Measurements from ENCODE around the gene ST3GAL6.
"Not testable (repeated sequence)": the region's sequence is repeated elsewhere in the genome, so short reads cannot be mapped to it uniquely, and the experiment has no call there.

Gene ST3GAL6

DNA sequence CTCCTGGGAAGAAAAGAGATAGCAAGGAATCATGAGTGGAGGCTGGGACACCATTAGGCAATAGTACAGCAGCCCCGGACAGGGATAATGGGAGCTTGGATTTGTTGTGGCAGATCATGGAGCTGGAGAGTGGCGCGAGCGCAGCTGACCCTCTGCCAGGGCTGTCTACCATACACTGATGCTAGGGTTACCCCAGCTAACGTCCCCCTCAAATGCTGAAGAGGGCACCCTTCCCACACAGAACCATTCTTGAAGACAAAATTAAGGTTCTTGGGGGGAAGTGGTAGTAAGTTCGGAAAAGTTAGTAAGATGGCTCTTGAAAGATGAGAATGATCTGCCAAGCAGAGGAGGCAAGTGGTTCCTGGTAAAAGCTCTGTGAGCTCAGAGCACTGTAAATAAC, 61.1 kb downstream of the ST3GAL6 start:
- ATAC-seq (ENCODE audit: low read depth) (no peak; the same call in 2 of the 3 replicates), DNase-seq (ENCODE audit: low spot score) (no peak)
- no peaks in the 10 kb centered on the region for H3K9me3 ChIP-seq (ENCODE audit: severe bottlenecking)
- TF ChIP-seq, protein P1, sequence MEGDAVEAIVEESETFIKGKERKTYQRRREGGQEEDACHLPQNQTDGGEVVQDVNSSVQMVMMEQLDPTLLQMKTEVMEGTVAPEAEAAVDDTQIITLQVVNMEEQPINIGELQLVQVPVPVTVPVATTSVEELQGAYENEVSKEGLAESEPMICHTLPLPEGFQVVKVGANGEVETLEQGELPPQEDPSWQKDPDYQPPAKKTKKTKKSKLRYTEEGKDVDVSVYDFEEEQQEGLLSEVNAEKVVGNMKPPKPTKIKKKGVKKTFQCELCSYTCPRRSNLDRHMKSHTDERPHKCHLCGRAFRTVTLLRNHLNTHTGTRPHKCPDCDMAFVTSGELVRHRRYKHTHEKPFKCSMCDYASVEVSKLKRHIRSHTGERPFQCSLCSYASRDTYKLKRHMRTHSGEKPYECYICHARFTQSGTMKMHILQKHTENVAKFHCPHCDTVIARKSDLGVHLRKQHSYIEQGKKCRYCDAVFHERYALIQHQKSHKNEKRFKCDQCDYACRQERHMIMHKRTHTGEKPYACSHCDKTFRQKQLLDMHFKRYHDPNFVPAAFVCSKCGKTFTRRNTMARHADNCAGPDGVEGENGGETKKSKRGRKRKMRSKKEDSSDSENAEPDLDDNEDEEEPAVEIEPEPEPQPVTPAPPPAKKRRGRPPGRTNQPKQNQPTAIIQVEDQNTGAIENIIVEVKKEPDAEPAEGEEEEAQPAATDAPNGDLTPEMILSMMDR (IDR thresholded peaks at IDR 0.05; ENCODE audit: poor library complexity, severe bottlenecking): no peak
- peak overlapping the region; percentile 4 for H3K27ac ChIP-seq (ENCODE audit: poor library complexity, severe bottlenecking)
- no peaks in the 10 kb centered on the region for H3K27me3 ChIP-seq (ENCODE audit: insufficient read depth, poor library complexity, severe bottlenecking)
- no peak overlapping the region for H3K4me3 ChIP-seq (ENCODE audit: severe bottlenecking)
- H3K4me1 ChIP-seq (ENCODE audit: insufficient read depth, poor library complexity, severe bottlenecking): peaks cover 6% of the 10 kb centered on the region
- H3K36me3 ChIP-seq (ENCODE audit: low read depth): peaks cover 87% of the 10 kb centered on the region

DNA sequence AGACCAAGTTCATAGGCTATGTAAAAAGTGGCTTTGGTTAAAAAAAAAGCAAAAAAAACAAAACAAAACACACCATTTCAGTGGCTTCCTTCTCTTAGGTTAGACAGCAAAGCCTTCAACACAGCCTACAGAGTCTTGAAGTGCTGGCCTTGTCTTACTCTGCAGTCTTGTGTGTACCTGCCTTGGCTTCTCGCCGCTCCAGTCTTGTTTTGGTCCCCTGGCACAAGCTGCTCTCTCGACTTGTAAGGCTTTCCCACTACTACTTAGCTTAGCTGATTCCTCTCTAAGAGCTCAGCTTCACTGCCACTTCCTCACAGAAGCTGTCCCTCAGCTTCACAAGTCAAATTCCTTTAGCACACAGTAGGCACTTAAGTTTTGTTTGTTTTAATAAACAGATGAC, 63.0 kb downstream of the ST3GAL6 start:
- Histone ChIP-seq H3K9me3 (ENCODE audit: severe bottlenecking) (no peaks in the 10 kb centered on the region), H3K4me1 (ENCODE audit: insufficient read depth, poor library complexity, severe bottlenecking) (peaks cover 6% of the 10 kb centered on the region), H3K4me3 (ENCODE audit: severe bottlenecking) (no peak overlapping the region), H3K36me3 (ENCODE audit: low read depth) (peaks cover 83% of the 10 kb centered on the region), H3K27ac (ENCODE audit: poor library complexity, severe bottlenecking) (peak overlapping the region; percentile 15), H3K27me3 (ENCODE audit: insufficient read depth, poor library complexity, severe bottlenecking) (no peaks in the 10 kb centered on the region)
- TF ChIP-seq, protein P1 (IDR thresholded peaks at IDR 0.05; ENCODE audit: poor library complexity, severe bottlenecking): no peak
- DNase-seq (ENCODE audit: low spot score) (no peak), ATAC-seq (ENCODE audit: low read depth) (0 out of 3 replicates have a peak, but pooled peaks have one; percentile 13)

DNA sequence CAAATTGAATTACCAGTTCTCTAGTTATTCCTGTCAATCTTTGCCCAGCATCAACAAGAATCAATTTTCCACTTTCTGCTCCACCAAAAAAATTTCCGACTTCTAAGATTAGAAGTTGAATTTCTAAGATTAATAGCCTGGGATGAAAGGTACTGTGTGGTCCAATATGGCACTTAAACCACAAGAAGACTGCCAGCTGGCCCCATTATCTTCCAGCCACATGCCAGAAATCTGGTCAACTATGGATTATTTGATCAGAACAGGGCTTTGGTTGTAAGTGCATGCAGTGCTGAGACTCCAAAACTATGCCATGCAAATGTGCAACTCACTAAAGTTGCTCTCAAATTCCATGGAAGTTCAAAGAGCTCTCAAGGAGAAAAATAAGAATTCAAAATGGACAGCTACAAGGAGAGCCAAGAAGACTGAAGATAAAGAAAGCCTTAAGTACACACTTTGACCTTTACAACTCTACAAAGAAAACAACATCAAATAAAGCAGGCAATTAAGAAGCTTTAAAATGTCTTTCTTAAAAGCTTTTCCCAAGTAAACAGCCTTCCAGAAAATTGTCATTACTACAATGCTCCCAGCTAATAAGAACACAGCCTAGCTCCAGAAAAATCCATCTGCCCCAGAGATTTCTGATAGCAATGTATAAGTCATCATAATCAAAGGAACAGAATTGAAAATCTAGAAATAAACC, 64.2 kb downstream of the ST3GAL6 start:
- TF ChIP-seq, protein P1 (IDR thresholded peaks at IDR 0.05; ENCODE audit: poor library complexity, severe bottlenecking): no peak
- peaks cover 6% of the 10 kb centered on the region for H3K4me1 ChIP-seq (ENCODE audit: insufficient read depth, poor library complexity, severe bottlenecking)
- no peak for ATAC-seq (ENCODE audit: low read depth)
- no peak for DNase-seq (ENCODE audit: low spot score)
- H3K9me3 ChIP-seq (ENCODE audit: severe bottlenecking): no peaks in the 10 kb centered on the region
- H3K27me3 ChIP-seq (ENCODE audit: insufficient read depth, poor library complexity, severe bottlenecking): no peaks in the 10 kb centered on the region
- H3K27ac ChIP-seq (ENCODE audit: poor library complexity, severe bottlenecking): no peak overlapping the region
- H3K4me3 ChIP-seq (ENCODE audit: severe bottlenecking): no peak overlapping the region
- H3K36me3 ChIP-seq (ENCODE audit: low read depth): peaks cover 70% of the 10 kb centered on the region

DNA sequence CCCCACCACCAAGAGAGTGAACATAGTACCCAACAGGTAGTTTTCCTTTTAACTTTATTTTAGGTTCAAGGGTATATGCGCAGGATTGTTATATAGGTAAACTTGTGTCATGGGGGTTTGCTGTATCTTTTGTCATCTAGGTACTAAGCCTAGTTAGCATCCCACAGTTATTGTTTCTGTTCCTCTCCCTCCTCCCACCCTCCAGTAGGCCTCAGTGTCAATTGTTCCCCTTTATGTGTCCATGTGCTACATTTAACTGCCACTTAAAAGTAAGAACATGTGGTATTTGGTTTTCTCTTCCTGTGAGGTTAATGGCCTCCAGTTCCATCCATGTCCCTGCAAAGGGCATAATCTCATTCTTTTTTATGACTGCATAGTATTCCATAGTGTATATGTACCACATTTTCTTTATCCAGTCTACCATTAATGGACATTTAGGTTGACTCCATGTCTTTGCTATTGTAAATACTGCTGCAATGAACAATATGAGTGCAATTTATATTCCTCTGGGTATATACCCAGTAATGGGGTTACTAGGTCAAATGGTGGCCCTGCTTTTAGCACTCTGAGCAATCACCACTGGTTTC, 66.2 kb downstream of the ST3GAL6 start:
- no peak overlapping the region for H3K4me3 ChIP-seq (ENCODE audit: severe bottlenecking)
- no peak overlapping the region for H3K27ac ChIP-seq (ENCODE audit: poor library complexity, severe bottlenecking)
- H3K36me3 ChIP-seq (ENCODE audit: low read depth): peaks cover 64% of the 10 kb centered on the region
- H3K27me3 ChIP-seq (ENCODE audit: insufficient read depth, poor library complexity, severe bottlenecking): no peaks in the 10 kb centered on the region
- ATAC-seq (ENCODE audit: low read depth) (0 out of 3 replicates have a peak, but pooled peaks have one; percentile 11), DNase-seq (ENCODE audit: low spot score) (no peak)
- no peaks in the 10 kb centered on the region for H3K9me3 ChIP-seq (ENCODE audit: severe bottlenecking)
- TF ChIP-seq, protein P1 (IDR thresholded peaks at IDR 0.05; ENCODE audit: poor library complexity, severe bottlenecking): no peak
- peaks cover 6% of the 10 kb centered on the region for H3K4me1 ChIP-seq (ENCODE audit: insufficient read depth, poor library complexity, severe bottlenecking)

DNA sequence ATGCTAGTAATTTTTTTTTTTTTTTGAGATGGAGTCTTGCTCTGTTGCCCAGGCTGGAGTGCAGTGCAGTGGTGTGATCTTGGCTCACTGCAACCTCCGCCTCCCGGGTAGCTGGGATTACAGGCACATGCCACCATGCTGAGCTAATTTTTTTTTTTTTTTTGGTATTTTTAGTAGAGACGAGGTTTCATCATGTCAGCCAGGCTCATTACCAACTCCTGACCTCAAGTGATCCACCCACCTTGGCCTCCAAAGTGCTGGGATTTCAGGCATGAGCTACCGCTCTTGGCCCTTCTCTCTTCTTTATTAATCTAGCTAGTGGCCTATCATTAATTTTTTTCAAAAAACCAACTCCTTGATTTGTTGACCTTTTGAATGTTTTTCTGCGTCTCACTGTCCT, 67.9 kb downstream of the ST3GAL6 start:
- H3K27ac ChIP-seq (ENCODE audit: poor library complexity, severe bottlenecking); H3K9me3 ChIP-seq (ENCODE audit: severe bottlenecking); H3K27me3 ChIP-seq (ENCODE audit: insufficient read depth, poor library complexity, severe bottlenecking): not testable (repeated sequence)

More for the DNA sequence above, 67.9 kb downstream of the ST3GAL6 start:
- DNase-seq (ENCODE audit: low spot score); H3K4me3 ChIP-seq (ENCODE audit: severe bottlenecking); H3K4me1 ChIP-seq (ENCODE audit: insufficient read depth, poor library complexity, severe bottlenecking); ATAC-seq (ENCODE audit: low read depth): not testable (repeated sequence)
- peaks cover 53% of the 10 kb centered on the region for H3K36me3 ChIP-seq (ENCODE audit: low read depth)

Measured in RWPE2 (cell line).